GM12801 (cell line): ENCODE data around the gene LOC128125822.

Experiments
- TF ChIP-seq, protein P1 (sequence below): IDR thresholded peaks from one replicate; pipeline ENCODE4 v1.5.1; 2011; ENCODE audit warnings: control low read depth; ENCODE audit not compliant: insufficient read length; ENCODE audit errors: extremely low read depth

Gene LOC128125822

GRCh38 chr6:63572044-63572746 is at the start of gene LOC128125822, which contains the start of gene PTP4A1:
LOC128125822 (plus strand) TSS chr6:63572480.
PTP4A1 (plus strand) TSS chr6:63572480; CDS start chr6:63576881, 4,401 bp downstream.
- TF ChIP-seq, protein P1, sequence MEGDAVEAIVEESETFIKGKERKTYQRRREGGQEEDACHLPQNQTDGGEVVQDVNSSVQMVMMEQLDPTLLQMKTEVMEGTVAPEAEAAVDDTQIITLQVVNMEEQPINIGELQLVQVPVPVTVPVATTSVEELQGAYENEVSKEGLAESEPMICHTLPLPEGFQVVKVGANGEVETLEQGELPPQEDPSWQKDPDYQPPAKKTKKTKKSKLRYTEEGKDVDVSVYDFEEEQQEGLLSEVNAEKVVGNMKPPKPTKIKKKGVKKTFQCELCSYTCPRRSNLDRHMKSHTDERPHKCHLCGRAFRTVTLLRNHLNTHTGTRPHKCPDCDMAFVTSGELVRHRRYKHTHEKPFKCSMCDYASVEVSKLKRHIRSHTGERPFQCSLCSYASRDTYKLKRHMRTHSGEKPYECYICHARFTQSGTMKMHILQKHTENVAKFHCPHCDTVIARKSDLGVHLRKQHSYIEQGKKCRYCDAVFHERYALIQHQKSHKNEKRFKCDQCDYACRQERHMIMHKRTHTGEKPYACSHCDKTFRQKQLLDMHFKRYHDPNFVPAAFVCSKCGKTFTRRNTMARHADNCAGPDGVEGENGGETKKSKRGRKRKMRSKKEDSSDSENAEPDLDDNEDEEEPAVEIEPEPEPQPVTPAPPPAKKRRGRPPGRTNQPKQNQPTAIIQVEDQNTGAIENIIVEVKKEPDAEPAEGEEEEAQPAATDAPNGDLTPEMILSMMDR: no peak

GRCh38 chr6:63523630-63524029 is 48.6 kb upstream of the LOC128125822 start:
- TF ChIP-seq, protein P1: no peak

DNA sequence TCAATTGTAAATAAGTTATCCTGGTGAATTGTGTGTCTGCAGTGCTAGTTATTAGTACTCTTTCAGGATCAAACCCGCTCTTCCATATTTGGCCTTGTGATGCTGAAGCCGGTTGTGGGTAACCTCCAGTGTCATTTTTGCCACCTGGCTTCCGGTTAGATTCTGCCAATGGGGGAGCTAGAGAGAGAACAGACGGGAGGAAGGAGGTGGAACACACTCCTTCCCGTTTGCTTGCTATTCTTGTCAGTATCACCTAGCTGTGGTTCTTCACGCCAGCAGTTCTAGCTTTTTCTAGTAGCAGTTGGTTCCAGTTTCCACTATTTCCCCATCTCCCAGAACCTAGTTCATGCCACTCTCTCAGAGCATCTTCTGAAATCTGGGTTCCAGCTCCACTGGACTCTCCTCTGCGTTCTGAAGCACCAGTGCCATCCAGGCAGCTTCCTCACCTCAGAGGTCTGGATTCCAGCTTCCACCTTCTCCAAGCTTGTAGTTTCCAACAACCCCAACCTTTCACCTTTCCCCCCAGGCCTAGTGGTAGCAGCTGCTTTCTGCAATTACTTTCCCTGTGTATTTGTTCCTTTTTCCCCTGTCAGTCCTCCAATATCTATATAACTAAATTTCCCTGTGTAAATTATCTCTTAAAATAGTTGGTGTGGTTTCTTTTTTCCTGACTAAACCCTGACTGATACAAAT is 46.9 kb upstream of the LOC128125822 start:
- TF ChIP-seq, protein P1: no peak

DNA sequence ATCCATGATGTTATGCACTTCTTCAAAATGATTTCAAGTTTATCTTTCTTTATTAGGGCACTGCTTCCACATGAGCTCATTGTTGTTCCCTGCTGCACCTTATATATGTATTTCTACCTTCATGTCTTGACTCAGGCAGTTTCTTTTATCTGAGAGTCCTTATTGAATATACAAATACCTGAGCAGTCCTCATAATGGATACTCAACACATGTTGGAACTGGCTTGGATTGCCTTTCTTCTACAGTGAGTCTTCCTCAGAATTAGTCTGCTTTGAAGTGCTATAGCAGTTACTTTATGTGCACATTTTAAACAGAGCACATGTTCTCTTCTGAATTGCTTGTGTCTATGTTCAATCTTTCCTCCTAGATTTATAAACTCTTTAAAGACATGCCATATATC is 45.3 kb upstream of the LOC128125822 start:
- TF ChIP-seq, protein P1: no peak

DNA sequence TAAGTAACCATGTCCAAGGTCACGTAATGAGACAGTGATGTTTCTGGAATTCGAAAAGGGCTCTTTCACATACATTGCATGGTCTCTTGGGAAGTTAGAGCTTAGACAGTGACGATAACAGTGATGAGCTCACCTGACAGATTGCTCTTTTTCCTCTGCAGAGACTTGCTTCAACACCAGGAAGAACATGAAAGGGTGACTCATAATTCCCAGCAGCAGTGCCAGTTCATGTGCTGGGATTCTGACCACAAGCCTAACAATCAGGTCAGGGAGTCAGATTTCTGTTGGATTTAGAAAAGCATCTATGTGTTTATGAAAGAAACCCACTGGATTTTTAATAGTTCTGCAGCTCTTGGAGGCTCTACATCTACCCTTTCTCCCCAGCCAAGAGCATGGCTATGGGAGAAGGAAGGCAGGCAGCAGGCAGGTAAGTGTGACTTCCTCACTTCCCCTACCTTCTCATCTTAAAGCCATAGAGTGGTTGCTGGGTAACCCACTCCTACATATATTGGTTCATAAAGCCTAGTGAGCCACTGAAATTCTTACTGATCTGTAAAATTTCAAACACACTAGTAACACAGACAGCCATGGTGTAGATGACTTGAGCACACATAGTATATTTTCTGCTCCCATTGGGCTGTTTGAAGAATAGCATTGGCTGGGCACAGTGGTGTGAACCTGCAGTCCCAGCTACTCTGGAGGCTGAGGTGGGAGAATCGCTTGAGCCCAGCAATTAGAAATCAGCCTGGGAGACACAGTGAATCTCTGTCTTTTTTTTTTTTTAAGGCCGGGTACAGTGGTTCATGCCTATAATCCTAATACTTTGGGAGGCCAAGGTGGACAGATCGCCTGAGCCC is 44.4 kb upstream of the LOC128125822 start:
- TF ChIP-seq, protein P1: no peak

DNA sequence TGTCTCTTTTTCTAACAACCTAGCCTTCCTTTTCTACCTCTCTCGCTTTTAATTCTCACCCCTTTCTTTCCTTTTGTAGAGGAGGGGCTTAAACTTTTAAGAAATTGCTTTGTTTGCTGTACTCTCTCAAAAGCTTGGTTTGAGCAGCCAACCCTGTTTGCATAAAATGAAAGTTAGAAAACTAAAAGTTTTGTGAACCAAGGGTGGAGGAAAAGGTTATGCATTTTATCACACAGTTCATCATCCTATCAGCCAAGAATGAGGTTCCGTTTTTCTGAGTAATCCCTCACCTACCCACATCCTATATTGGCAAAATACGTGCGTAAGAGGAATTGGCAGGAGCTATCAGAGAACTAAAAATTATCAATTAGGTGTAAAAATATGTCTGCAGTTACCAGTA is 42.8 kb upstream of the LOC128125822 start:
- TF ChIP-seq, protein P1: no peak

- TF ChIP-seq, protein P1: no peak
Observed at GRCh38 chr6:63530182-63530581, 42.1 kb upstream of the LOC128125822 start.
